CD4-positive, alpha-beta T cell treated with Interleukin-17A for 4 hours (primary cell): ENCODE results near the gene ARHGAP18.
A peak's percentile ranks its signal among the peaks of the same experiment; 100 is the strongest.

Experiments
- DNase-seq: peaks from one replicate; pipeline ENCODE4 v3.0.0-alpha.2; 2020; ENCODE audit warnings: mixed read lengths

Gene ARHGAP18, protein sequence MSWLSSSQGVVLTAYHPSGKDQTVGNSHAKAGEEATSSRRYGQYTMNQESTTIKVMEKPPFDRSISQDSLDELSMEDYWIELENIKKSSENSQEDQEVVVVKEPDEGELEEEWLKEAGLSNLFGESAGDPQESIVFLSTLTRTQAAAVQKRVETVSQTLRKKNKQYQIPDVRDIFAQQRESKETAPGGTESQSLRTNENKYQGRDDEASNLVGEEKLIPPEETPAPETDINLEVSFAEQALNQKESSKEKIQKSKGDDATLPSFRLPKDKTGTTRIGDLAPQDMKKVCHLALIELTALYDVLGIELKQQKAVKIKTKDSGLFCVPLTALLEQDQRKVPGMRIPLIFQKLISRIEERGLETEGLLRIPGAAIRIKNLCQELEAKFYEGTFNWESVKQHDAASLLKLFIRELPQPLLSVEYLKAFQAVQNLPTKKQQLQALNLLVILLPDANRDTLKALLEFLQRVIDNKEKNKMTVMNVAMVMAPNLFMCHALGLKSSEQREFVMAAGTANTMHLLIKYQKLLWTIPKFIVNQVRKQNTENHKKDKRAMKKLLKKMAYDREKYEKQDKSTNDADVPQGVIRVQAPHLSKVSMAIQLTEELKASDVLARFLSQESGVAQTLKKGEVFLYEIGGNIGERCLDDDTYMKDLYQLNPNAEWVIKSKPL

DNA sequence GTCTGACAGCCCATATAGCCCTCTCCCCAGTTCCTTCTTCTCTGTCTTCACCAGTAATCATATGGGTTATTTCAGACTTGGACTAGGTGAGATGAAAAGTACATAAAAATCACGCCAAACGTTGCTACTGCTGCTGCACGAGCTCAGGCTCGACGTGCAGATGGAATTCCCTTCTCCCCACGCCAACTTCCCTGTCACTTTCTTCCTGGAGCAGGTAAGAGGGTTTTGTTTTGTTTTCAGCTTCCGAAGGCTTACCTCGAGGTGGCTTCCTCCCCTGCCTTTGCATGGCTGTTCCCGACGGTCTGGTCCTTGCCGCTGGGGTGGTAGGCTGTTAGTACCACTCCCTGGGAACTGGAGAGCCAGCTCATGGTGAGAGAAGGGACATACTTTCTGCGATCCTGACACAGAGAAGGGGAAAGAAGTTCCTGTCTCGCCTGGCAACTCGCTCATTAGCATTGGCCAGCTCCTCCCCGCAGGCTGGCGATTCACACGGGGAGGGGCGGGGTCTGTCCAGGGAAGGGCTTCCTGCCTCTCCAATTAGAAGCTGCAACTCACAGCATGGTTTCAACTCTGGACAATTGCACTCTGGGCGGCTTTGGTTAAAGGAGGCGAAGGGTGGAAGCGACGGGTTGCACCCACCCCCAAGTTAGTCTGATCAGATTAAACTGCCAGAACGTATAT is at the start of gene ARHGAP18:
ARHGAP18 (minus strand) TSS at position 409 of the 681 bp plus-strand sequence; CDS start at position 368, 41 bp downstream.
- DNase-seq = peak; percentile 80

DNA sequence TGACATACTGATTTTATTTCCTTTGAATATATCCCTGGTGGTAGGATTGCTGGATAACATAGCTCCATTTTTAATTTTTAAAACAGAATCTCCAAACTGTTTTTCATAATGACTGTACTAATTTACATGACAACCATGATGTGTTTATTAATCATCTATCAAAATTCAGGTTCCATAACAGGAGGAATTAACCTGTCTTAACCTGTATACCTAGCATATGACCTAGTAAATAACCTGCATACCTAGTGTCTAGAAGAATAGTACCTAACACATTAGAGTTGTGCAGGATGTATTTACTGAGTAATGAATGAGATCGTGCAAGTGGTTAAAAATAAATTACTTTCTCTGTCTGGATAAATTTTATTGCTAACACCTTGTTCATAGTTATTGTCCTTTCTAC is 45.8 kb upstream of the ARHGAP18 start:
- no peak for DNase-seq

DNA sequence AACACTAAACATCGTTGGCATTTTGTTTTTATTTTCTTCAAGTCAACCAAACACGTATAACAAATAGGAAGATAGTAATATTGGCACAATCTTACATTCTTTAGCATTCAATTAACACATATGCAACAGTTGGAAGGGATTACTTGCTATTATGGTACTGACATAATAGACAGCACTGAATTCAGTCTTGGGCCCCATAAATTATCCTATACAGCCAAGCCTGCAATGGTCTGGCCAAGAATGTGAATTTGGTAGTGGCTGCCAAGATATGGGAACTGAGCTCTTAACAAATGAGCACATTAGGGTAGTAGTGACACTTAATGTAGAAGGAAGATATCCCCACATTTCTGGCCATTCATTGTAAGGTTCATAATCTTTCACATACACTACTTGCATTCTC is 44.8 kb upstream of the ARHGAP18 start:
- DNase-seq = no peak

DNA sequence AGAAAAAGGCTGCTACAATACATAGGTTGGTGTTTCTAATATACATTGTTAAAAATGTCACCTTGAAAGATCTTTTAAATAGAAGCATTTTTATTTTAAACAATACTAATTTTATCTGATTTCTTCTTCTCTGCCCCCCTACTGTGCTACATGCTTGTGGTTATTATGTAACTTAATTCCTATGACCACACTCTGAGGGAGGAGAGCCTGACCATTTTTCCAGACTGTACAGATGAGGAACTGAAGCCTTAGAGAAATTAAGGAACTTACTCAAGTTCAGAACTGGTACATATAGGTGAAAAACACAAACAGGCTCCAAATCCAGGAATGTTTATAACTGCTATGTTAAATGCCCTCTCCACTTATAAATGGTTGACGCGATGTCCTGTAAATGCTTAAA is 43.4 kb upstream of the ARHGAP18 start:
- no peak for DNase-seq

DNA sequence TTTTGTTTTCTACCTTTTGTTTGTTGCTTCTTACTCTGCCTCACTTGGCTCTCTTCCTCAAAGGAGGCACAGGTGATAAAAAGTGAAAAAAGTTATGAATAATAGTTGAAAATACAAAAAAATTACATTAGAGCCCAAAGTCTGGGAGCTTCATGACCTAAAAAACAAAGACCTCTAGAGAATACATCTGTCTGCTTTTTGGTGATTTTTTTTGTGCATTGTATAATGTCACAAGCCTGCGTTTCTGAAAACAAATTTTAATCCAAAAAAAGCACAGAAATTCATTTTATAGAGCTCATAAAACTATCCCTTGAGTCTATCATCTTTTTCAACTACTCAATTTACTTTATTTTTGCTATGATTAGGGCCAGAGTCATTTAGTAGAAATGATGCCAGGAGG is 41.4 kb upstream of the ARHGAP18 start:
- DNase-seq = no peak

DNA sequence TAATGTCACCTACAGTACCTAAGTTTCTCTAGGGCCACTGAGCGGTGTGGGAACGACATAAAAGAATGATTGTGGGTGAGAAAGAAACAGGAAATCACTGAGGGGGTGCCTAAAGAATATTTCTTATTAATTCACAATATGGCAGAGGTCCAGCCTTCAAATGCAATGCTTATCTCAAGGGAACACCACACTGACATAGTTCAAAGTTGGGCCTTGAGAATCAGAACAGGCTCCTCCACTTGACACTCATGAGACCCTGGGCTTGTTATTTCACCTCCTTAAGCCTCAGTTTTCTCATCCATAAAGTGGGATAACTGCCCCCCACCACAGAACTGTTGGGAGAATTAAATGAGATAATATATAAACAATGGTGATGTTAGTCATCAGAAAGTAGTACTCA is 40.4 kb upstream of the ARHGAP18 start:
- DNase-seq = peak; percentile 17

DNA sequence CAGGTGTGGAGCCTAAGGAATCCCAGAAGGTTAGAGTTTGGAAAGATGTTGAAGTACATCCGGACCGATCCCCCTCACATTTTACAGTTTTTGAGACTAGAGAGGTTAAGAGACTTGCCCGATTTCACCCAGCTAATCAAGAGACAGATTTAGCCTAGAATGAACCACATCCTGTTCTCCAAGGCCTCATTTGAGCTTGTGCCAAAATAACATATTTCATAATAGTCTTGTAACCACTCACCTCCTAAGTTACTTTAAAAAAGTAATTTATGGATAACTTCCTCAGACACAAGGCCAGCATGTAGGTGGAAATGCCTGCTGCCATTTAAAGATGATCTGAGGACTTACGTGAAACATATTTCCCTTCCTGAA is 39.8 kb upstream of the ARHGAP18 start:
- peak; percentile 31 for DNase-seq

DNA sequence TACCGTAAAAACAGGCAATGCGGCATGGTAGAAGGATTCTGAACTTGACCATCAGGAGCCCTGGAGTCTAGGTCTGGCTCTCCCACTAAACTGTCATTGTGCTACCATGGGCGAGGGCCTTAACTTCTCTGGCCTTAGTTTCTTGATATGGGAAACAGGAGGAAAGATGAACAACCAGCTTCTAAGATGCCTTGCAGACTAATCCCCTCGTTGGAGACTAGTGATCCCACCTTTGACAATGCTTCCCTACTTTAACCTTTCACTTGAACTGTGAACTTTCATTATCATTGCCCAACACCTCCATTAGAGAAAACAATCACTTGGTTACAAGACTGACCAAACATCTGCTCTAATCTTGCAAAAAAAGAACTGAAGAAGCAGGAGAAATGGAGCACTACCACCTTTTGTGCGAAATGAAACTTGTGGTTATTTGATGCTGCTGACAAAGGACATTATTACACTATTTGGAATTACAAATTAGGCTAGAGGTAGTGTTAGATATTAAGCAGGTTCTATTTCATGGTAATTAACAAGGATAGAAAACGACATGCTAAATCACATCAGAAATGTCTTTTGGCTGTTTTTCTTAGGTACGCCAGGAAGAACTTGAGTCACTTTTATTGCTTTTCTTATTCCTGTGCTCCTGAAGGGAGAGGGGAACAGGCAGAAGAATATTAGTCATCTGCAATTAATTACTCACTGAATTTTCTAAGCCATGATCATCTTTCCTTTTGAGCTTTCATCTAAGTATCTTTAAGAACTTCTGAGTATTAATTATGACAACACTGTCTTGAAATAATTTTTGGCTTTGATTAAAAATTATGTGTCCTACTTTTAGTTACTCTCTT is 39.1 kb upstream of the ARHGAP18 start:
- DNase-seq = no peak

DNA sequence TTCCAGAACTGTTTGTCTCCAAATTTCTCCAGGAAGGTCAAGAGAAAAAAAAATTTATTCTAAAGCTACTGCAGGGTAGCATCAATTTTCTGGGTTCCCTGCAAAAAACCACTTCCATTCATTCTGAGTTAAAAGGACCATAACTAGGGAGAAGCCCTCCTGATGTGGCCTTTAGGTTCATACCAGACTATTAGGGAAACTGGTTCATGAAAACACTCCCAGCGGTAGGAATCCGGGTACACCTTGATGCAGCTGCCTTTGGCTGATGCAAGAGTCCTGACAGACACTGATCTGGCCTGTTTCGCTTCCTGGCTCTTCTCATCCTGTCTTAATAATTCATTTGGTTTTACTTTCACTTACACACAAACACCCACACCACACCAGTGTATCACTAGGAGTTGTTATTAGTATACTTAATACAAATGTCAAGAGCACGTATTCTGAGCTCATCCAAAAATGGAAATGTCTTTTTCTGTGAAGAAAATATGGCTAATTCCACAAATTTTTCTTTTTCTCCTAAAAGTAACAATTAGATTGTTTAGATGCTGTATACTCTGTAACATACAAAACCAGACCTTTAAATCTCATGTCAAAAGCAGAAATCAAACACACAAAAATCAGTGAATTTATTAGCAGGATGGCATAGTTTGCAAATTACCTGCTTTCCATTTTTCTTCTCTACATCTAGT is 38.4 kb upstream of the ARHGAP18 start:
- DNase-seq = peak; percentile 65

DNA sequence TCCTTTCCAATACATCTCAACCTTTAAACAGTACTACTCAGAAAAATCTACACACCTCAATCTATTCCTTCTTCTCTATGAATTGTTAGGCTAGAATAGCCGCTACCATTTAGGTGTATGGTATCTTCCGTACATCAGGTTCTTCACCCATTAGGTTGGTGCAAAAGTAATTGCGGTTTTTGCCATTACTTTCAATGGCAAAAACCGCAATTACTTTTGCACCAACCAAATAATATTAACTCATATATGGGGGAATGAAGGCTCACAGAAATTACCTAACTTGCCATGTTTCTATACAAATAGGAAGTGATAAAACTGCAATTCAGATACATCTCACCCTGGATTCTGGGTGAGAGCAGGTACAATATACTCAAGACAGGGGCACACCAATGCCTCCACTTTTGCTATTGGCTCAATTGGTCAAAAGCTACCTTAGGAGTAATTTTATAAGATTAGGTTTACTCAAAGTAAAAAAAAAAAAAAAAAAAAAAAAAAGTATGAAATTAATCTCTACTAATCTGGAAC is 37.7 kb upstream of the ARHGAP18 start:
- no peak for DNase-seq

DNA sequence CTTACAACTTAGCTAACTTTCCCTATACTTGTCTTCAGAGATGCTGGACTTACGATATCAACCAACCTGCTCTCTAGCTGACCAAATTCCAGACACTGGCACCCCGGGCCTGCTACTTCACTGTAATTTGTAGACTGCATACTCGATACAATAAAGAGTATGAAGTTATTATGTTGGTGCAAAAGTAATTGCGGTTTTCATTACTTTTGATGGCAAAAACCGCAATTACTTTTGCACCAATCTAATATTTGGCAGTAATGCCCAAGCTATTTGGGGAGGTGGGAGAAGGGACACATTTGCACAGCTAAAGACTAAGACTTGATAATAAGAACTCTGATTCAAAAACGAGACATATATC is 34.9 kb upstream of the ARHGAP18 start:
- DNase-seq = no peak

DNA sequence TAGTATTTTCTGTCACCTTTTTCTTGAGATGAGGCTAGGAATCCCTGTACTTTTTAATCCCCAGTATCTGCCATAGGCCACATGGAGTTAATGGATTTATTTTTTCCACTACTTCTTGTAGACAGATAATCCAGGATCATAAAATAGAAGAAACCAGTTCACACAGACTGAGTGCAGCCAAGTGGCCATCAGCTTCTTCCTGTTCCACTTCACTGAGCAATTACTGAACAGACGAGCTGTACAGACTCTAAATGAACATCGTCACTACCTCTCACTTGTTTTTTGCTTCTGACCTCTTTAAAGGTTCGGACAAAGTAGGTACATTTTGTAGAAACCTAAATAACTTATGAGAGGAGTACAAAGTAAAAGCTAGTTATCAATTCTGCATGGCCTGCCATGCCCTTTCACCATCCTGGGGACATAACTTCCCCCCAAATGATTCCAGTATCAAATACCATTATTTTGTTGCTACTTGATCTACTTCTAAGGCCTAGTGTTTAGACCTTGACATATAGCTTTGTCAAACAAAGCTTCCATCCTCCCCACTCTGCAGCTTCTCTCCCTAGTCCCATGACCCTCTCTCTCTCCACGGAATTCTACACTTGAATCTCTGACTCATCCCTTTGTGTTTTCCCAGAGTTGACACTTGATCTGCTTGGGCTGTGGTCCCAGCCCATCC is 34.4 kb upstream of the ARHGAP18 start:
- no peak for DNase-seq

DNA sequence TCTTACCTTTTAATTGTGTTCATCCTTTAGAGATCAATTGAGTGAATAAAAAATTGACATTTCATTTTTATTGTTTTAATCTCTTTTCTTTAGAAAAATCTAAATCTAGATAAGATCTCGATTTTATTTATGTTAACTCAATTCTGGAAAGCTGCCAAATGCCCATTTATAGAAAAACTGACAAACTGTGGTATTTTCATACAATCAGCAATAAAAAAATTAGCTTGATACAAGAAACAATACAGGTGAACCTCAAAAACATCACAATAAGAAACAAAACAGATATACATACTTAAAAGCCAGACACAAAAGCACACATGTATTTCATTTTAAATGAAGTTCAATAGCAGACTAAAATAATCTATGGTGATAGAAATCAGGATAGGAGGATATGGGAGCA is 30.0 kb upstream of the ARHGAP18 start:
- DNase-seq = no peak

DNA sequence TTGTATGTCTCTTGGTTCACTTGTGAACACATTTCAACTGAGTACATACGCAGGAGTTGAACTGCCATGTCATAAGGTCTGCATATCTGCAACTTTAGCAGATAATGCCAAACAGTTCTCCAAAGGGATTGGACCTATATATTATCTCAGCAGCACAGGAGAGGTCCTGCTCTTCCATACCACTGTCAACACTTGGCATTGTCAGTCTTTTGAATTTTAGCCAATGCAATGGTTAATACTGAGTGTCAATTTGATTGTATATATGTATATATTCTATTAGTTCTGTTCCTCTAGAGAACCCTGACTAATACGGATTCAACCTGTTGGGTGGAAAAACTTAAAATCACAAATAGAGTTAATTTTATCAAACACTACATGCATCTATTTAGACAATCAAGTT is 26.1 kb upstream of the ARHGAP18 start:
- no peak for DNase-seq

DNA sequence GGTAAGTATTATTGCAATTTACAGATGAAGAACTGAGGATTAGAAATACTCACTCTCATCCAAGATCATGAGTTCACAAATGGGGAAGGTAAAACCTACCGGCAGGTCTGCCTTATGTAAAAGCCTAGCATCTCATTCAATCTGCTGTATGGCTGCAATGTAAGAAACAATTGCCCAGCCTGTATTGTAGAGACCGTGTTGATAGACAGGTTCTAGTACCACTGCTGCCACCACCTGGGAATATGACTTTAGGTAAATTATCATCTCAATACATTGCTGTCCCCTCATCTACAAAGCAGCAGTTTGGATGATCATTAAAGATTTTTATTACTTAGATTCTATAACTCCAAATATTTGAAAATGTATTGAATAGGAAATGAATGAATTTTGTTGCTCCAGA is 23.3 kb upstream of the ARHGAP18 start:
- DNase-seq = peak; percentile 14

DNA sequence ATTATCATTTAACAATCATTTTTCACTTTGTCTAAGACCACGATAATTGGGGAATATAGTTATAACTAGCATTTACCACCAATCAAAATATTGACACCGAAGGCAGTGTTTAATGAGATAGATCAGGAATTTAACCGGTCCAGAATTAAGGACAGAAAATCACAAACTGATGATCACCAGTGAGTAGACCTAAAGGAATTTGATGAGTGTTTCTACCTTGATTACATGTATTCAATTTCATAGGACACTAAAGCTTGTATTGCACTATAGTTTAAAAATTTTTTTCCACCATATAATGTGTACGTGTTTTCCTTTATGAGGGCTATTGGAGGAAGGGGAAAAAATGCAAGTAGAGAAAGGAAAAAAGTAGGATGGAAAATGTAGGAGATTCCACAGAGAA is 22.6 kb upstream of the ARHGAP18 start:
- DNase-seq = no peak

DNA sequence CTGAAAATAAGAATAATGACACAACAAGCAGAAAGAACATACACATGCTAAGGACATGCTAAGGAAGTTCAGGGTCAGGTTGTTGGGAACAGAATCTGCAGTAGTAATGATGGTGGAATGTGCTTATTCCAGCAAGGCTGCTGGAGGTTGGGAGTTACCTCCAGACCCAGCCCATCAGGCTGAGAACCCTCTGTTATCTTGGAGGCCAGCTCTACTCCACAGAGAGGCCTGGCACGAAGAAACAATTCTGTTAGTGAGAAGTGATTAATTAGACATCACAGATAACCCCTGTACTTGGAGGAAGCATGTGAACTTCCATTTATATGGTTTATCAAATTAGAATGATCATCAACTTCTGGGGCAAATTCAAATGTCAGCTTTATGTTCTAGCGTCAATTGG is 22.1 kb upstream of the ARHGAP18 start:
- no peak for DNase-seq

DNA sequence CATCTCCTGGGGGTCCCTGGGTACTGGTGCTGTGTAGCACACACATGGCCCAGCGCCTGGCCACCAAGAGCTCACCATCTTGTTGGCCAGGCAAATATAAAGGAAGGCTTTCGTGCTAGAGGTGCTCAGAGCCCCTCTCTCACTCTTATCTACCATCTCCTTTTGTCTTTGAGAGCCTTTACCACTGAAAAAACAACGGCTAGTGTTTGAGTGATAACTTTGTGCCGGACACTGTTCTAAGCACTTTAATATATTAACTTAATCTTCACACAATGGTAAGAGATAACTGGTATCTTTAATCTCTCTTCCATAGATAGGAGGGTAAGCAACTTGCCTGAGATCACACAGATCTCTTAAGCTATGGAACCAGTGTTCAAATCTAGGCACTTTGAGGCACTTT is 21.5 kb upstream of the ARHGAP18 start:
- DNase-seq = no peak

DNA sequence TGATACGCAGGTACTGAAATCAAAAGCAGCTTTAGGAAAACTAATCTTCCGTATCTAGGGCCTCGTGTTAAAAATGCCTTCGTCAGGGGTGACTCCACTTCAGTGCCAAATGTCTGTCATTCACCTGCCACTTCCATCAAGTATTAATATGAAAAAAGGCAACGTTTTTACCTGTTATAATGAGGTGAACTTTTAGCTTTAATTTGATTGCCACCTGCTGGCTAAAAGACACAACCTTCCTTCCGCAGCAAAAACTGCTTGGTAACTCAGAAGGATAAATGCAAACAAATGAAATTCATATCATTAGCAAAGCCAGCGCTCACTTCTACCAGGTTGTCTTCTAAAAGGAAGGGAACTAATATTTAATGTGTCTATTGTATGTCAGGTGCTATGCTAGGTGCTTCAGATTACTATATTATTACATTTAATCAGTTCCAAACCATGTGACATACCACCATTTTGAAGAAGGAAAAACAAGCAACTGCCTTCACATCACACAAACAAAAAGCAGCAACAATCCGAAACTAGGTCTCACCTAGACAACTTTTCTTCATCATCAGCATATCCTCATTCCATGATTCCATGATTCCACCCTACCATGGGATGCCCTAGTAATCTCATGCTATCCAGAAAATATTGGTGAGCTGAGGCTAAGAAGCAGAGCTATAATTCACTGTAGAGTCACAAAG is 20.6 kb upstream of the ARHGAP18 start:
- peak; percentile 50 for DNase-seq

DNA sequence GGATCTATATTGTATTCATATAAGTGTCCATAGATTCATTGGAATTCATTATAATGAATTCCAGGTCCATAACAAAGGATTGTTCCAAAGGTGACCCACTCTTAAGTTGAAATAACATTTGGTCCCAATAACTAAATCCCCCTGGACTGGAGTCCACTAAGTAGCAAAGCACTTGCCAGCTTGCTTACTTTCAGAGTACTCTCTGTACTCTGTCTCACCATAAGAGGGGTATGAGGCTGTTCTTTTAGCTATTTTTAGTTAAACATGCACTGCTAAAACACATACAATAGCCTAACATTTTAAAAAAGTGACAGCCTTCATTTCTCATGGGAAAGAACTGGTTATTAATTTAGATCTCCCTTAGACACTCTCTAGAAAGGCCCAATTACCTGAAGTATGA is 16.7 kb upstream of the ARHGAP18 start:
- DNase-seq = no peak

DNA sequence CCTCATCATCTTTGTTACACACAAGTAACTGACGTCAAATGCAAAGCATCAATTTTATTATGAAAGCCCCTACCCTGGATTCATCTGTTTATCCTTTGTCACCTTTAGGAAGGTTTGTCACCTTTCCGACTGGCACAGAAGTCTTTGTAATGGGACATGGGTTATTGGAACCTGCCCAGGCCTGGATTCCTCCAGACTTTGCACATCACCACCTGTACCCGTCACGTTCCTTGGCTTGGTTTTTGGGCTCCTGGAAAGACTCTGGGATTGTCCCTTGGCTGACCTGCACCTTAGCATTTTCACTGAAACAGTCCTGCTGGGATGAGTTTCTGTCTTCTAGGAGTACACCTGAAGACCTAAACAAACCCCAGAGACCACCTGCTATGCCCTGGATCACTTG is 15.4 kb upstream of the ARHGAP18 start:
- DNase-seq = no peak
